MM.1S (cell line): Measurements from ENCODE around the gene CYTL1.

Source experiments
- DNase-seq: peaks from one replicate; pipeline ENCODE4 v3.0.0-alpha.2; 2015
- H2AFZ ChIP-seq: fragments of 300-600 bp; sonication (generic); 2 replicates; pipeline ENCODE4 v1.6.0; 2016; ENCODE audit warnings: antibody characterized with exemption, low read length
- H3F3A ChIP-seq: fragments of 300-600 bp; sonication (generic); 2 replicates; pipeline ENCODE4 v1.6.1; 2016; ENCODE audit warnings: mild to moderate bottlenecking, antibody characterized with exemption, low read length, moderate library complexity, mixed read lengths; ENCODE audit not compliant: insufficient read depth
- H3K27ac ChIP-seq: fragments of 300-600 bp; sonication (generic); 2 replicates; pipeline ENCODE4 v1.5.1; 2016; ENCODE audit warnings: mild to moderate bottlenecking, low read length
- H3K27me3 ChIP-seq: fragments of 300-600 bp; sonication (generic); replicated peaks from 2 replicates; pipeline ENCODE4 v1.6.0; 2016; ENCODE audit warnings: low read length; ENCODE audit not compliant: insufficient read depth
- H3K36me3 ChIP-seq: fragments of 300-600 bp; sonication (generic); replicated peaks from 2 replicates; pipeline ENCODE4 v1.6.1; 2016; ENCODE audit warnings: mild to moderate bottlenecking, low read length, mixed read lengths; ENCODE audit not compliant: insufficient read depth
- H3K4me1 ChIP-seq: fragments of 300-600 bp; sonication (generic); 2 replicates; pipeline ENCODE4 v1.6.1; 2016; ENCODE audit warnings: low read length, mixed read lengths
- H3K4me2 ChIP-seq: fragments of 300-600 bp; sonication (generic); 2 replicates; pipeline ENCODE4 v1.6.0; 2016; ENCODE audit warnings: low read depth, low read length
- H3K4me3 ChIP-seq: fragments of 300-600 bp; sonication (generic); 2 replicates; pipeline ENCODE4 v1.5.1; 2016; ENCODE audit warnings: low read length, mixed read lengths
- H3K79me2 ChIP-seq: fragments of 300-600 bp; sonication (generic); 2 replicates; pipeline ENCODE4 v1.6.1; 2016; ENCODE audit warnings: mixed run types, low read length, mixed read lengths
- H3K9ac ChIP-seq: fragments of 300-600 bp; sonication (generic); 2 replicates; pipeline ENCODE4 v1.6.1; 2016; ENCODE audit warnings: low read length, mixed read lengths
- H3K9me2 ChIP-seq: fragments of 300-600 bp; sonication (generic); replicated peaks from 2 replicates; pipeline ENCODE4 v1.6.1; 2016; ENCODE audit warnings: mild to moderate bottlenecking, low read length, mixed read lengths; ENCODE audit not compliant: insufficient read depth
- H3K9me3 ChIP-seq: fragments of 300-600 bp; sonication (generic); replicated peaks from 2 replicates; pipeline ENCODE4 v1.6.1; 2016; ENCODE audit warnings: mild to moderate bottlenecking, low read length, mixed read lengths; ENCODE audit not compliant: insufficient read depth
- H4K20me1 ChIP-seq: fragments of 300-600 bp; sonication (generic); 2 replicates; pipeline ENCODE4 v1.6.1; 2016; ENCODE audit warnings: mild to moderate bottlenecking, low read length, moderate library complexity, mixed read lengths; ENCODE audit not compliant: insufficient read depth
- EZH2 ChIP-seq: fragments of 300-600 bp; sonication (generic); optimal IDR thresholded peaks from 2 replicates; pipeline ENCODE3; 2017; ENCODE audit warnings: low read depth, mild to moderate bottlenecking, antibody characterized with exemption, low read length, mixed read lengths
- EZH2phosphoT487 ChIP-seq: fragments of 300-600 bp; sonication (generic); IDR thresholded peaks from 2 replicates; pipeline ENCODE4 v1.6.1; 2018; ENCODE audit warnings: antibody characterized with exemption, low read length
- TF ChIP-seq, protein P1 (sequence below): fragments of 300-600 bp; sonication (generic); IDR thresholded peaks from 2 replicates; pipeline ENCODE4 v1.5.1; 2016; ENCODE audit warnings: antibody characterized with exemption, low read length, mixed read lengths

CYTL1 gene

GRCh38 chr4:5026371-5026770 is 7.1 kb upstream of the CYTL1 start:
- Histone ChIP-seq H4K20me1 (no peaks in the 10 kb centered on the region), H3K4me2 (no peak overlapping the region), H3K27me3 (no peaks in the 10 kb centered on the region), H3K9me2 (no peaks in the 10 kb centered on the region), H3K27ac (no peak overlapping the region), H3K9me3 (no peaks in the 10 kb centered on the region), H2AFZ (no peak overlapping the region), H3K9ac (no peak overlapping the region), H3K4me3 (no peak overlapping the region), H3K79me2 (no peaks in the 10 kb centered on the region), H3K4me1 (no peaks in the 10 kb centered on the region), H3F3A (no peaks in the 10 kb centered on the region), H3K36me3 (no peaks in the 10 kb centered on the region)
- TF ChIP-seq, protein P1, sequence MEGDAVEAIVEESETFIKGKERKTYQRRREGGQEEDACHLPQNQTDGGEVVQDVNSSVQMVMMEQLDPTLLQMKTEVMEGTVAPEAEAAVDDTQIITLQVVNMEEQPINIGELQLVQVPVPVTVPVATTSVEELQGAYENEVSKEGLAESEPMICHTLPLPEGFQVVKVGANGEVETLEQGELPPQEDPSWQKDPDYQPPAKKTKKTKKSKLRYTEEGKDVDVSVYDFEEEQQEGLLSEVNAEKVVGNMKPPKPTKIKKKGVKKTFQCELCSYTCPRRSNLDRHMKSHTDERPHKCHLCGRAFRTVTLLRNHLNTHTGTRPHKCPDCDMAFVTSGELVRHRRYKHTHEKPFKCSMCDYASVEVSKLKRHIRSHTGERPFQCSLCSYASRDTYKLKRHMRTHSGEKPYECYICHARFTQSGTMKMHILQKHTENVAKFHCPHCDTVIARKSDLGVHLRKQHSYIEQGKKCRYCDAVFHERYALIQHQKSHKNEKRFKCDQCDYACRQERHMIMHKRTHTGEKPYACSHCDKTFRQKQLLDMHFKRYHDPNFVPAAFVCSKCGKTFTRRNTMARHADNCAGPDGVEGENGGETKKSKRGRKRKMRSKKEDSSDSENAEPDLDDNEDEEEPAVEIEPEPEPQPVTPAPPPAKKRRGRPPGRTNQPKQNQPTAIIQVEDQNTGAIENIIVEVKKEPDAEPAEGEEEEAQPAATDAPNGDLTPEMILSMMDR, result no peak
- no peak for TF ChIP-seq EZH2
- TF ChIP-seq EZH2phosphoT487, result no peak
- DNase-seq, result no peak

DNA sequence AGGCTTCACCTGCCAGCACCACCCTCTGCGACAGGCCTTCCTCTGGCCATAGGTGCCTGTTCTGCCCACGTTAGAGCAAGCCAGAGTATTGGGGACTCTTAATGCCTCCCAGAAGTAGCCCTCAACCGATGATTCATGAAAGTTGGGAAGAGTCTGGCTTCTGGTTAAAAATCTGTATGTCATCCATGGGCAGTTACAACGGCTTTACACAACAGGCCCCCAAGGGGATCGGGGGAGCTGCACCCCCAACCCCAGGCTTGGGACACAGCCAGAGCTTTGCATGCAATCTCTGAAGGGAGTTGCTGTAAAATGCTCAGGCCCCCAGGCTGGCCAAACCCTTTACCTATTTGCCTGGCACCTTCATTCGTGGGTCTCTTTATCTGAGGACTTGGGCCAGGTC is 5.4 kb upstream of the CYTL1 start:
- H3K9me2 ChIP-seq, result no peaks in the 10 kb centered on the region
- no peak overlapping the region for H3K9ac ChIP-seq
- H3K27ac ChIP-seq, result no peak overlapping the region
- no peaks in the 10 kb centered on the region for H3F3A ChIP-seq
- H3K27me3 ChIP-seq, result no peaks in the 10 kb centered on the region
- H3K4me3 ChIP-seq, result no peak overlapping the region
- H3K79me2 ChIP-seq, result no peaks in the 10 kb centered on the region
- H4K20me1 ChIP-seq, result no peaks in the 10 kb centered on the region
- no peak overlapping the region for H3K4me2 ChIP-seq
- no peaks in the 10 kb centered on the region for H3K4me1 ChIP-seq
- TF ChIP-seq EZH2phosphoT487, result no peak
- TF ChIP-seq, protein P1, result no peak
- no peak for TF ChIP-seq EZH2
- DNase-seq, result no peak
- no peak overlapping the region for H2AFZ ChIP-seq
- H3K9me3 ChIP-seq, result no peaks in the 10 kb centered on the region
- H3K36me3 ChIP-seq, result no peaks in the 10 kb centered on the region

GRCh38 chr4:5021546-5021945 is 2.3 kb upstream of the CYTL1 start:
- H3K27me3 ChIP-seq, result no peaks in the 10 kb centered on the region
- no peaks in the 10 kb centered on the region for H3K79me2 ChIP-seq
- no peak overlapping the region for H2AFZ ChIP-seq
- no peaks in the 10 kb centered on the region for H3K9me3 ChIP-seq
- no peak overlapping the region for H3K9ac ChIP-seq
- H3K9me2 ChIP-seq, result no peaks in the 10 kb centered on the region
- no peaks in the 10 kb centered on the region for H3K36me3 ChIP-seq
- TF ChIP-seq, protein P1, result no peak
- TF ChIP-seq EZH2phosphoT487 (no peak), EZH2 (no peak)
- no peaks in the 10 kb centered on the region for H3K4me1 ChIP-seq
- no peaks in the 10 kb centered on the region for H4K20me1 ChIP-seq
- DNase-seq, result no peak
- no peak overlapping the region for H3K4me2 ChIP-seq
- H3F3A ChIP-seq, result no peaks in the 10 kb centered on the region
- no peak overlapping the region for H3K27ac ChIP-seq
- no peak overlapping the region for H3K4me3 ChIP-seq

DNA sequence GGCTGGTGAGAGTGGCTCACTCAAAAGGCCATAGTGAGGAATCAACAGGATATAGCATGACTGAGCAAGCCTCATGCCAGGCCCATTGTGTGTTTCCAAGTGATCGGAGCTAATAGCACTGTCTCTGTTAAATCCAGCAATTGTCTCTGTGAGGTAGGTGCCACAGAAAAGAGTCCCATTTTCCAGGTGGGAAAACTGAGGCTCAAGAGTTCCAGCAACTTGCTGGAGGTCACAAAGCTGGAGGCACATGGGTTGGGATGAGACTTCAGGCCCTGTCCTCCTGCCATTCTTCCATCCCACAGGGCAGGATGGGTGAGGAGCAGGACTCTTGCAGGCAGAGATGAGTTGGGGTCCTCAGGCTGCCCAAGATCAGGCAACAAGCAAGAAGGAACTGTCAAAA is 1.1 kb upstream of the CYTL1 start:
- TF ChIP-seq, protein P1, result no peak
- TF ChIP-seq EZH2phosphoT487, result no peak
- no peak for TF ChIP-seq EZH2

More for the DNA sequence above, 1.1 kb upstream of the CYTL1 start:
- no peaks in the 10 kb centered on the region for H3K9me3 ChIP-seq
- H3K36me3 ChIP-seq, result no peaks in the 10 kb centered on the region
- no peak for DNase-seq
- no peaks in the 10 kb centered on the region for H3K79me2 ChIP-seq
- H3K27me3 ChIP-seq, result no peaks in the 10 kb centered on the region
- H3K4me2 ChIP-seq, result no peak overlapping the region
- no peaks in the 10 kb centered on the region for H3K9me2 ChIP-seq
- no peak overlapping the region for H2AFZ ChIP-seq
- no peaks in the 10 kb centered on the region for H3F3A ChIP-seq
- H3K4me1 ChIP-seq, result no peaks in the 10 kb centered on the region
- no peaks in the 10 kb centered on the region for H4K20me1 ChIP-seq
- no peak overlapping the region for H3K4me3 ChIP-seq
- no peak overlapping the region for H3K9ac ChIP-seq
- no peak overlapping the region for H3K27ac ChIP-seq
